A549 (cell line): ENCODE measurements around the gene SLC16A3. TPM values are rescaled to one million over a fixed set of nuclear protein-coding genes. Genes with fewer than 3 reads are reported as not detected.

Source experiments
- ATAC-seq, 2 experiments: fragments of 200-7000 bp in 1 of 2; fragments of >200 bp in 1 of 2; cut with Nextera tagmentation in 1 of 2; cut with Tn5 transposase in 1 of 2; 3 replicates each; pipeline versions ENCODE4 v1.8.0 to v1.9.1; 2018 to 2020; ENCODE audit warnings: mild to moderate bottlenecking in 1 of 2, moderate library complexity in 1 of 2
- CTCF ChIA-PET: fragments of 300-600 bp; sonication (Branson Sonifier 250); formaldehyde crosslinking; extraction: SDS; loops from one replicate; lab custom pipeline; 2021; ENCODE audit warnings: antibody characterized with exemption, inconsistent platforms; lab: Yijun Ruan, JAX
- POLR2A ChIA-PET: fragments of 350-600 bp; formaldehyde crosslinking; extraction: SDS; loops from one replicate; lab custom pipeline; 2021; ENCODE audit warnings: antibody characterized with exemption, inconsistent platforms; lab: Yijun Ruan, JAX
- DNase-seq, 2 experiments: peaks; one replicate each; pipeline versions ENCODE4 v3.0.0 to v3.0.0-alpha.2; 2011 to 2016; ENCODE audit warnings: low read depth in 1 of 2, low spot score in 1 of 2
- FAIRE-seq: peaks from 2 replicates; lab custom pipeline; 2011; peaks lifted over from hg19 to GRCh38; lab: Jason Lieb, UNC
- H3K27ac ChIP-seq, 2 experiments: fragments of >200 bp; sonication (Bioruptor Twin); formaldehyde crosslinking; 3 replicates each; pipeline ENCODE4 v1.5.1; 2016 to 2017
- H3K4me1 ChIP-seq: fragments of >200 bp; sonication (Bioruptor Twin); formaldehyde crosslinking; 3 replicates; pipeline ENCODE4 v1.6.1; 2016
- H3K4me2 ChIP-seq: fragments of >200 bp; sonication (Bioruptor Twin); formaldehyde crosslinking; 3 replicates; pipeline ENCODE4 v1.6.1; 2016
- H3K4me3 ChIP-seq: fragments of >200 bp; sonication (Bioruptor Twin); formaldehyde crosslinking; 3 replicates; pipeline ENCODE4 v1.5.1; 2016
- H3K9me3 ChIP-seq: fragments of >200 bp; sonication (Bioruptor Twin); formaldehyde crosslinking; 3 replicates; pipeline ENCODE4 v1.6.1; 2016
- CEBPB ChIP-seq, 2 experiments: fragments of >200 bp in 1 of 2; sonication (Bioruptor Twin) in 1 of 2; formaldehyde crosslinking in 1 of 2; IDR thresholded peaks; 2 replicates each; pipeline ENCODE4 v1.6.1; 2012 to 2016
- CHD2 ChIP-seq: fragments of 150-350 bp; IDR thresholded peaks from 2 replicates; pipeline ENCODE4 v1.6.1; 2014; ENCODE audit warnings: low read length; ENCODE audit not compliant: partially characterized antibody
- CHD4 ChIP-seq: fragments of 200-600 bp; sonication (generic); IDR thresholded peaks from 2 replicates; pipeline ENCODE4 v1.6.1; 2016; ENCODE audit warnings: antibody characterized with exemption, mild to moderate bottlenecking, borderline replicate concordance
- EHF ChIP-seq: fragments of 250-450 bp; sonication (Bioruptor Pico); IDR thresholded peaks from 2 replicates; pipeline ENCODE4 v1.5.0; 2020; ENCODE audit warnings: mild to moderate bottlenecking
- HDAC2 ChIP-seq: fragments of 200-600 bp; sonication (generic); IDR thresholded peaks from 2 replicates; pipeline ENCODE4 v1.6.1; 2016
- HOXB5 ChIP-seq: fragments of 250-450 bp; sonication (Bioruptor Pico); IDR thresholded peaks from 2 replicates; pipeline ENCODE4 v1.5.0; 2020; ENCODE audit warnings: mild to moderate bottlenecking, moderate library complexity
- JUN ChIP-seq, 2 experiments: fragments of >200 bp; sonication (Bioruptor Twin); formaldehyde crosslinking; IDR thresholded peaks; 2 replicates in 1 of 2; 3 replicates in 1 of 2; pipeline ENCODE4 v1.6.1; 2016 to 2017
- PHF8 ChIP-seq: fragments of 200-600 bp; sonication (generic); IDR thresholded peaks from 2 replicates; pipeline ENCODE4 v1.6.1; 2016; ENCODE audit warnings: low read depth, mild to moderate bottlenecking, antibody characterized with exemption, moderate library complexity, borderline replicate concordance
- POLR2A ChIP-seq: IDR thresholded peaks from 2 replicates; pipeline ENCODE4 v1.6.1; 2012; ENCODE audit warnings: mild to moderate bottlenecking, low read length
- POLR2AphosphoS2 ChIP-seq: conservative IDR thresholded peaks from 2 replicates; pipeline ENCODE4 v1.6.1; 2012; ENCODE audit warnings: low read length, improper control_type of control experiment, inconsistent platforms
- RCOR1 ChIP-seq: fragments of 150-350 bp; IDR thresholded peaks from 2 replicates; pipeline ENCODE4 v1.6.1; 2014; ENCODE audit warnings: antibody characterized with exemption, low read length, low read depth
- RNF2 ChIP-seq: fragments of 200-600 bp; sonication (generic); IDR thresholded peaks from 2 replicates; pipeline ENCODE4 v1.6.1; 2016; ENCODE audit warnings: low read depth, mild to moderate bottlenecking, antibody characterized with exemption, moderate library complexity, borderline replicate concordance
- SMC3 ChIP-seq: fragments of >200 bp; sonication (Bioruptor Twin); formaldehyde crosslinking; IDR thresholded peaks from 3 replicates; pipeline ENCODE4 v1.6.1; 2018; ENCODE audit warnings: inconsistent platforms
- TFCP2L1 ChIP-seq: fragments of 250-450 bp; sonication (Bioruptor Pico); IDR thresholded peaks from 2 replicates; pipeline ENCODE4 v1.5.0; 2021; ENCODE audit warnings: mild to moderate bottlenecking
- TP53 ChIP-seq: fragments of 250-450 bp; sonication (Bioruptor Pico); IDR thresholded peaks from 2 replicates; pipeline ENCODE4 v1.5.0; 2021; ENCODE audit warnings: mild to moderate bottlenecking, moderate library complexity
- ZNF302 ChIP-seq: fragments of 250-450 bp; sonication (Bioruptor Pico); IDR thresholded peaks from 2 replicates; pipeline ENCODE4 v1.9.0; 2021; ENCODE audit warnings: inconsistent platforms, mild to moderate bottlenecking, moderate library complexity
- WGBS: methylation state at CpG from one replicate; pipeline ENCODE4 v1.1.6; 2017; ENCODE audit errors: missing lambda C conversion rate; 5-methylcytosine and 5-hydroxymethylcytosine counted together
- polyA plus RNA-seq, 4 experiments: library from polyadenylated mRNA; depleted of rRNA in 3 of 4; stranded (reverse); fragments of >200 nt; fragmentation: RNase III in 1 of 4; extraction: RNeasy Plus Mini Kit Qiagen cat#74134 plus additional on column Dnase treatment in 1 of 4; gene quantifications; 2 replicates in 3 of 4; 3 replicates in 1 of 4; pipeline ENCODE4 v1.2.3, GENCODE V29; 2011 to 2017
- TF ChIP-seq, protein P1 (sequence below): fragments of 450-650 bp; IDR thresholded peaks from 2 replicates; pipeline ENCODE4 v1.6.1; 2014; ENCODE audit warnings: antibody characterized with exemption
- TF ChIP-seq, protein P2 (sequence below): fragments of >200 bp; sonication (Bioruptor Twin); formaldehyde crosslinking; IDR thresholded peaks from 3 replicates; pipeline ENCODE4 v1.6.1; 2016
- TF ChIP-seq, protein P3 (sequence below): fragments of 200-600 bp; sonication (generic); IDR thresholded peaks from 2 replicates; pipeline ENCODE4 v1.6.1; 2016; ENCODE audit warnings: antibody characterized with exemption, mild to moderate bottlenecking, moderate library complexity
- TF ChIP-seq, protein P4 (sequence below): IDR thresholded peaks from 2 replicates; pipeline ENCODE4 v1.6.1; 2012
- TF ChIP-seq, protein P5 (sequence below): fragments of 250-450 bp; sonication (Bioruptor Pico); IDR thresholded peaks from 2 replicates; pipeline ENCODE4 v1.5.0; 2020; ENCODE audit warnings: low read depth, mild to moderate bottlenecking, moderate library complexity
- TF ChIP-seq, protein P6 (sequence below): IDR thresholded peaks from 2 replicates; pipeline ENCODE4 v1.6.1; 2012; ENCODE audit warnings: low read depth, borderline replicate concordance

Gene SLC16A3
- polyA plus RNA-seq, 2 of the 4 experiments (the other 2 are of a cell fraction): 28.6 to 90.9 TPM

DNA sequence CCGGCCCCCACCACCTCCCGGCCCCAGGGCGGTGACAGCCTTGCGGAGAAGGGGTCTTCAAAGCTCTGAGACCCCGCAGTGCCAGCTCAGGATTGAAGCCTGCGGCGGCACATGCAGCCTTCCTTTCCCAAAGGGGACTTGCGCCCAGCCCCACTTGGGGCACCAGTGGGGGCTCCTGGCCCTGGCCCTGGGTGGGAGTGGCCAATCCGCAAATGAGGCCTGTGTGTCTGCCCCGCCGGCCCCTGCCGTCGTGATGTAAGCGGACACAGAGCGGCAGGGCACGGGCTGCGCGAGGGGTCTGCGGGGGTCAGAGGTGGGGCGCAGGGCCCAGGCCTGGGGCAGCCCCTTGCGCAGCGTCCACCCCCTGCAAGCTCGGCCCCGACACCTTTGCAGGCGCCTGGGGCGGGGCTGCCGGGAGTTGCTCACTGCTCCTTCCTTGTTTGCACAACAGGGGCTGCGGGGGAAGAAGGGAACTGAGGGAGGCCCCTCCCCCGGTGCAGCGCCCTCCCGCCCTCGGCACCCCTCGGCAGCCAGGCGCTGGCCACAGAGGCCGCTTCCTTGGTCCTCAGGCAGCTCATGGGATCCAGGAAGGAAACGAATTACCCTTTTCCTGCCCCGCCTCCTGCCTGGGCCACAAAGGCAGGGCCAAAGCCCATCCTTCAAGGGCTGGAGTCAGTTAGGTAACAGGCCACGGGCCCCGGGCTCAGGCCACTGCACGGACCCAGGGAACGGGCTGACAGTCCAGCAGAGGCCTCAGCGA, 2.9 kb downstream of the SLC16A3 start:
- FAIRE-seq (no peak), DNase-seq (peak; percentile 78 to 93), ATAC-seq (peak; percentile 30 to 66)
- WGBS: 4% methylated on average over 22 of the region's 42 CpGs
- CTCF ChIA-PET: interaction anchor here (1.0 to 17.6 kb wide), 6 partner anchors 11 to 95 kb away, joined by 3 to 289 read pairs (median 12); partner anchors contain the start of gene SECTM1
- Histone ChIP-seq H3K4me2 (peak overlapping the region; percentile 96), H3K27ac (peak overlapping the region; percentile 95 to 99), H3K4me1 (peaks cover 59% of the 10 kb centered on the region), H3K9me3 (no peaks in the 10 kb centered on the region), H3K4me3 (peak overlapping the region; percentile 65)
- POLR2A ChIA-PET: interaction anchor here (1.0 to 1.4 kb wide), 3 partner anchors 10 to 61 kb away, joined by 3 to 7 read pairs (median 4); no protein-coding TSS in a partner anchor
- TF ChIP-seq, protein P1, sequence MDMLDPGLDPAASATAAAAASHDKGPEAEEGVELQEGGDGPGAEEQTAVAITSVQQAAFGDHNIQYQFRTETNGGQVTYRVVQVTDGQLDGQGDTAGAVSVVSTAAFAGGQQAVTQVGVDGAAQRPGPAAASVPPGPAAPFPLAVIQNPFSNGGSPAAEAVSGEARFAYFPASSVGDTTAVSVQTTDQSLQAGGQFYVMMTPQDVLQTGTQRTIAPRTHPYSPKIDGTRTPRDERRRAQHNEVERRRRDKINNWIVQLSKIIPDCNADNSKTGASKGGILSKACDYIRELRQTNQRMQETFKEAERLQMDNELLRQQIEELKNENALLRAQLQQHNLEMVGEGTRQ: no peak
- TF ChIP-seq, protein P2, sequence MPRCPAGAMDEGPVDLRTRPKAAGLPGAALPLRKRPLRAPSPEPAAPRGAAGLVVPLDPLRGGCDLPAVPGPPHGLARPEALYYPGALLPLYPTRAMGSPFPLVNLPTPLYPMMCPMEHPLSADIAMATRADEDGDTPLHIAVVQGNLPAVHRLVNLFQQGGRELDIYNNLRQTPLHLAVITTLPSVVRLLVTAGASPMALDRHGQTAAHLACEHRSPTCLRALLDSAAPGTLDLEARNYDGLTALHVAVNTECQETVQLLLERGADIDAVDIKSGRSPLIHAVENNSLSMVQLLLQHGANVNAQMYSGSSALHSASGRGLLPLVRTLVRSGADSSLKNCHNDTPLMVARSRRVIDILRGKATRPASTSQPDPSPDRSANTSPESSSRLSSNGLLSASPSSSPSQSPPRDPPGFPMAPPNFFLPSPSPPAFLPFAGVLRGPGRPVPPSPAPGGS: 0 out of 3 replicates have a peak, but pooled peaks have one; percentile 31
- peak; percentile 52 to 67; a peak in 1 of 5 replicates for TF ChIP-seq JUN (IDR thresholded peaks at IDR 0.05)
- no peak for TF ChIP-seq HDAC2
- TF ChIP-seq PHF8: 0 out of 2 replicates have a peak, but pooled peaks have one; percentile 16
- 0 out of 2 replicates have a peak, but pooled peaks have one; percentile 26 for TF ChIP-seq HOXB5 (CRISPR knock-in tag)
- TF ChIP-seq TFCP2L1: no peak
- TF ChIP-seq POLR2A: peak; percentile 48
- TF ChIP-seq SMC3: peak; percentile 16; the same call in 1 of the 3 replicates
- TF ChIP-seq CHD4: 0 out of 2 replicates have a peak, but pooled peaks have one; percentile 20
- no peak for TF ChIP-seq EHF
- peak; percentile 72; the same call in 1 of the 2 replicates for TF ChIP-seq RNF2
- no peak for TF ChIP-seq RCOR1
- peak; percentile 38 to 84; a peak in 3 of 4 replicates for TF ChIP-seq CEBPB (IDR thresholded peaks at IDR 0.05)
- TF ChIP-seq, protein P3, sequence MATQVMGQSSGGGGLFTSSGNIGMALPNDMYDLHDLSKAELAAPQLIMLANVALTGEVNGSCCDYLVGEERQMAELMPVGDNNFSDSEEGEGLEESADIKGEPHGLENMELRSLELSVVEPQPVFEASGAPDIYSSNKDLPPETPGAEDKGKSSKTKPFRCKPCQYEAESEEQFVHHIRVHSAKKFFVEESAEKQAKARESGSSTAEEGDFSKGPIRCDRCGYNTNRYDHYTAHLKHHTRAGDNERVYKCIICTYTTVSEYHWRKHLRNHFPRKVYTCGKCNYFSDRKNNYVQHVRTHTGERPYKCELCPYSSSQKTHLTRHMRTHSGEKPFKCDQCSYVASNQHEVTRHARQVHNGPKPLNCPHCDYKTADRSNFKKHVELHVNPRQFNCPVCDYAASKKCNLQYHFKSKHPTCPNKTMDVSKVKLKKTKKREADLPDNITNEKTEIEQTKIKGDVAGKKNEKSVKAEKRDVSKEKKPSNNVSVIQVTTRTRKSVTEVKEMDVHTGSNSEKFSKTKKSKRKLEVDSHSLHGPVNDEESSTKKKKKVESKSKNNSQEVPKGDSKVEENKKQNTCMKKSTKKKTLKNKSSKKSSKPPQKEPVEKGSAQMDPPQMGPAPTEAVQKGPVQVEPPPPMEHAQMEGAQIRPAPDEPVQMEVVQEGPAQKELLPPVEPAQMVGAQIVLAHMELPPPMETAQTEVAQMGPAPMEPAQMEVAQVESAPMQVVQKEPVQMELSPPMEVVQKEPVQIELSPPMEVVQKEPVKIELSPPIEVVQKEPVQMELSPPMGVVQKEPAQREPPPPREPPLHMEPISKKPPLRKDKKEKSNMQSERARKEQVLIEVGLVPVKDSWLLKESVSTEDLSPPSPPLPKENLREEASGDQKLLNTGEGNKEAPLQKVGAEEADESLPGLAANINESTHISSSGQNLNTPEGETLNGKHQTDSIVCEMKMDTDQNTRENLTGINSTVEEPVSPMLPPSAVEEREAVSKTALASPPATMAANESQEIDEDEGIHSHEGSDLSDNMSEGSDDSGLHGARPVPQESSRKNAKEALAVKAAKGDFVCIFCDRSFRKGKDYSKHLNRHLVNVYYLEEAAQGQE: no peak
- TF ChIP-seq, protein P4, sequence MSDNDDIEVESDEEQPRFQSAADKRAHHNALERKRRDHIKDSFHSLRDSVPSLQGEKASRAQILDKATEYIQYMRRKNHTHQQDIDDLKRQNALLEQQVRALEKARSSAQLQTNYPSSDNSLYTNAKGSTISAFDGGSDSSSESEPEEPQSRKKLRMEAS: peak; percentile 63; the same call in 1 of the 2 replicates
- TF ChIP-seq, protein P5, sequence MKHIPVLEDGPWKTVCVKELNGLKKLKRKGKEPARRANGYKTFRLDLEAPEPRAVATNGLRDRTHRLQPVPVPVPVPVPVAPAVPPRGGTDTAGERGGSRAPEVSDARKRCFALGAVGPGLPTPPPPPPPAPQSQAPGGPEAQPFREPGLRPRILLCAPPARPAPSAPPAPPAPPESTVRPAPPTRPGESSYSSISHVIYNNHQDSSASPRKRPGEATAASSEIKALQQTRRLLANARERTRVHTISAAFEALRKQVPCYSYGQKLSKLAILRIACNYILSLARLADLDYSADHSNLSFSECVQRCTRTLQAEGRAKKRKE (CRISPR knock-in tag): no peak

DNA sequence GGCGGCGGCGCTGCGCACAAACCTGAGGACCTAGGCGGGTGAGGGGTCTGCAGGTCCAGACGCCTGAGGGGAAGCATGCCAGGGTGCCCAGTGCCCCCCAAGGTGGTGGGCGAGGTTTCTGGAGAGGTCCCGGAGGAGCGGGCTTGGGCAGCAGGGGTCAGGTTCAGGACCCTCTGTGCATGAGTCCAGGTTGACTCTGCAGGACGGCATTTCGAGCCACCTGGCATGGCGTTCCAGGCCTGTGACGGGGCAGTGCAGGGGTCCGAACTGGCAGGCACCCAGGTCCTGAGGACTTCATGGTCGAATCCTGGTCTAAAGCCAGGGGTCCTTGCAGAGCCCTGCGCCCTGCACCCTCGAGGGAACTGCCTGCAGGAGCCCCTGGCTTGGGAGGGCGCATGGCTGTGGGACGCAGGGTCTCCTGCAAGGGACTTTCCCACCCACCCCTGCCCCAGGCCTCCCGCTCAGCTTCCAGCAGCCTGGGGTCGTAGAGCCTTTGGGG, 3.5 kb downstream of the SLC16A3 start:
- Histone ChIP-seq H3K4me2 (peak overlapping the region; percentile 96), H3K4me1 (peaks cover 61% of the 10 kb centered on the region)
- ChIA-PET POLR2A (interaction anchor here (1.4 kb wide), 1 partner anchor 10 kb away, joined by 7 read pairs; no protein-coding TSS in a partner anchor), CTCF (interaction anchor here (1.0 to 17.6 kb wide), 4 partner anchors 10 to 94 kb away, joined by 3 to 289 read pairs (median 10); partner anchors contain the start of gene SECTM1)
- 71% methylated on average over 16 of the region's 21 CpGs for WGBS
- DNase-seq: no peak
- TF ChIP-seq, protein P6, sequence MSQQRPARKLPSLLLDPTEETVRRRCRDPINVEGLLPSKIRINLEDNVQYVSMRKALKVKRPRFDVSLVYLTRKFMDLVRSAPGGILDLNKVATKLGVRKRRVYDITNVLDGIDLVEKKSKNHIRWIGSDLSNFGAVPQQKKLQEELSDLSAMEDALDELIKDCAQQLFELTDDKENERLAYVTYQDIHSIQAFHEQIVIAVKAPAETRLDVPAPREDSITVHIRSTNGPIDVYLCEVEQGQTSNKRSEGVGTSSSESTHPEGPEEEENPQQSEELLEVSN: no peak
- TF ChIP-seq TP53 (no peak), CHD2 (no peak), ZNF302 (CRISPR knock-in tag) (no peak), POLR2AphosphoS2 (no peak)
- TF ChIP-seq, all 56 proteins: peak for 0
- peak overlapping the region; percentile 95 to 99 for H3K27ac ChIP-seq
- FAIRE-seq (no peak), ATAC-seq (no peak)
- no peaks in the 10 kb centered on the region for H3K9me3 ChIP-seq
- H3K4me3 ChIP-seq: peak overlapping the region; percentile 65
